MM.1S (cell line): ENCODE measurements around the gene ENOPH1.

Experiments
- DNase-seq: peaks from one replicate; pipeline ENCODE4 v3.0.0-alpha.2; 2015
- H2AFZ ChIP-seq: fragments of 300-600 bp; sonication (generic); 2 replicates; pipeline ENCODE4 v1.6.0; 2016; ENCODE audit warnings: antibody characterized with exemption, low read length
- H3F3A ChIP-seq: fragments of 300-600 bp; sonication (generic); 2 replicates; pipeline ENCODE4 v1.6.1; 2016; ENCODE audit warnings: mild to moderate bottlenecking, antibody characterized with exemption, low read length, moderate library complexity, mixed read lengths; ENCODE audit not compliant: insufficient read depth
- H3K27ac ChIP-seq: fragments of 300-600 bp; sonication (generic); 2 replicates; pipeline ENCODE4 v1.5.1; 2016; ENCODE audit warnings: mild to moderate bottlenecking, low read length
- H3K27me3 ChIP-seq: fragments of 300-600 bp; sonication (generic); replicated peaks from 2 replicates; pipeline ENCODE4 v1.6.0; 2016; ENCODE audit warnings: low read length; ENCODE audit not compliant: insufficient read depth
- H3K36me3 ChIP-seq: fragments of 300-600 bp; sonication (generic); replicated peaks from 2 replicates; pipeline ENCODE4 v1.6.1; 2016; ENCODE audit warnings: mild to moderate bottlenecking, low read length, mixed read lengths; ENCODE audit not compliant: insufficient read depth
- H3K4me1 ChIP-seq: fragments of 300-600 bp; sonication (generic); 2 replicates; pipeline ENCODE4 v1.6.1; 2016; ENCODE audit warnings: low read length, mixed read lengths
- H3K4me2 ChIP-seq: fragments of 300-600 bp; sonication (generic); 2 replicates; pipeline ENCODE4 v1.6.0; 2016; ENCODE audit warnings: low read depth, low read length
- H3K4me3 ChIP-seq: fragments of 300-600 bp; sonication (generic); 2 replicates; pipeline ENCODE4 v1.5.1; 2016; ENCODE audit warnings: low read length, mixed read lengths
- H3K79me2 ChIP-seq: fragments of 300-600 bp; sonication (generic); 2 replicates; pipeline ENCODE4 v1.6.1; 2016; ENCODE audit warnings: mixed run types, low read length, mixed read lengths
- H3K9ac ChIP-seq: fragments of 300-600 bp; sonication (generic); 2 replicates; pipeline ENCODE4 v1.6.1; 2016; ENCODE audit warnings: low read length, mixed read lengths
- H3K9me2 ChIP-seq: fragments of 300-600 bp; sonication (generic); replicated peaks from 2 replicates; pipeline ENCODE4 v1.6.1; 2016; ENCODE audit warnings: mild to moderate bottlenecking, low read length, mixed read lengths; ENCODE audit not compliant: insufficient read depth
- H3K9me3 ChIP-seq: fragments of 300-600 bp; sonication (generic); replicated peaks from 2 replicates; pipeline ENCODE4 v1.6.1; 2016; ENCODE audit warnings: mild to moderate bottlenecking, low read length, mixed read lengths; ENCODE audit not compliant: insufficient read depth
- H4K20me1 ChIP-seq: fragments of 300-600 bp; sonication (generic); 2 replicates; pipeline ENCODE4 v1.6.1; 2016; ENCODE audit warnings: mild to moderate bottlenecking, low read length, moderate library complexity, mixed read lengths; ENCODE audit not compliant: insufficient read depth
- CTCF ChIP-seq: fragments of 300-600 bp; sonication (generic); IDR thresholded peaks from 2 replicates; pipeline ENCODE4 v1.5.1; 2016; ENCODE audit warnings: antibody characterized with exemption, low read length, mixed read lengths
- EZH2 ChIP-seq: fragments of 300-600 bp; sonication (generic); optimal IDR thresholded peaks from 2 replicates; pipeline ENCODE3; 2017; ENCODE audit warnings: low read depth, mild to moderate bottlenecking, antibody characterized with exemption, low read length, mixed read lengths
- EZH2phosphoT487 ChIP-seq: fragments of 300-600 bp; sonication (generic); IDR thresholded peaks from 2 replicates; pipeline ENCODE4 v1.6.1; 2018; ENCODE audit warnings: antibody characterized with exemption, low read length

ENOPH1 gene

DNA sequence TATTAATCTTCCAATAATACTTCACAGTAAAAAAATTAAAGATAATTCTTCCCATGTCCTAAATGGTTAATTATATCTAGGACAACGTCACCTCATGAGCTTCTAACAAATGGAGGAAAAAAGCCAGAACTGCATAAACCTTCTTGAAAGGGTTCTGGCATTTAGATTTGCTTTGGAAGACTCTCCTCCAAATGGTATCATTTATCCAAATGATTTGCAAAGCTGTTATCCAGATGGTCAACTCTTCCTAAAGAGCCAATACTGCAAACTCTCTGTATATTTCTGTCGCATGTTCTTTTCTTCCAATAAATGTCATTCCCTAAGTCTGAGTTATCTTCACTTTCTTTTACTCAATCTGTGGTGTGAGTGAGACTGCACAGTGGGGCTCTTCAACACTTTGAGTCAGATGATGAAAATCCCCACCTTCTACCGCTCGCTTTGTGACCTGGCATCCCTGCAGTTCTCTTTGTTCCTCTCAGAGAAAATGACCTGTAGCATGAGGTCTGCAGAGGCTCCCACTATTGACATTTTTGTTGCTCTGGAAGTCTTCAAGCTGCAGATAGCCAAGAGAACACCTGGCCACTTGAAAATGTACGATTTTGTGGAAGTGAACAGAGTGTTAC is 78.5 kb downstream of the ENOPH1 start:
- no peak overlapping the region for H3K4me3 ChIP-seq
- TF ChIP-seq CTCF: no peak
- no peak for TF ChIP-seq EZH2
- no peak for TF ChIP-seq EZH2phosphoT487
- DNase-seq: no peak
- H3K27ac ChIP-seq: no peak overlapping the region
- H3K36me3 ChIP-seq: no peaks in the 10 kb centered on the region
- H3K27me3 ChIP-seq: no peaks in the 10 kb centered on the region
- H3K9me3 ChIP-seq: no peaks in the 10 kb centered on the region
- H3K4me2 ChIP-seq: no peak overlapping the region
- H3K4me1 ChIP-seq: no peaks in the 10 kb centered on the region
- no peaks in the 10 kb centered on the region for H4K20me1 ChIP-seq
- no peak overlapping the region for H2AFZ ChIP-seq
- H3K9ac ChIP-seq: no peak overlapping the region
- H3F3A ChIP-seq: no peaks in the 10 kb centered on the region
- no peaks in the 10 kb centered on the region for H3K9me2 ChIP-seq
- H3K79me2 ChIP-seq: no peaks in the 10 kb centered on the region

GRCh38 chr4:82510216-82510615 is 79.8 kb downstream of the ENOPH1 start:
- no peaks in the 10 kb centered on the region for H3K36me3 ChIP-seq
- no peak overlapping the region for H3K27ac ChIP-seq
- TF ChIP-seq EZH2: no peak
- no peaks in the 10 kb centered on the region for H4K20me1 ChIP-seq
- H3K79me2 ChIP-seq: no peaks in the 10 kb centered on the region
- H3K4me1 ChIP-seq: no peaks in the 10 kb centered on the region
- H3K4me3 ChIP-seq: no peak overlapping the region
- H3K9ac ChIP-seq: no peak overlapping the region
- no peak overlapping the region for H2AFZ ChIP-seq
- H3F3A ChIP-seq: no peaks in the 10 kb centered on the region
- no peak overlapping the region for H3K4me2 ChIP-seq
- H3K27me3 ChIP-seq: no peaks in the 10 kb centered on the region
- no peaks in the 10 kb centered on the region for H3K9me3 ChIP-seq
- DNase-seq: no peak
- H3K9me2 ChIP-seq: no peaks in the 10 kb centered on the region
